ENCODE results near the gene PCDHGA4.
A peak's percentile ranks its signal among the peaks of the same experiment; 100 is the strongest.
"Not testable (repeated sequence)": the region's sequence is repeated elsewhere in the genome, so short reads cannot be mapped to it uniquely, and the experiment has no call there.

The PCDHGA4 gene

GRCh38 chr5:141384471-141385267, 29.8 kb downstream of the PCDHGA4 start:
- DNase-seq: no peak

DNA sequence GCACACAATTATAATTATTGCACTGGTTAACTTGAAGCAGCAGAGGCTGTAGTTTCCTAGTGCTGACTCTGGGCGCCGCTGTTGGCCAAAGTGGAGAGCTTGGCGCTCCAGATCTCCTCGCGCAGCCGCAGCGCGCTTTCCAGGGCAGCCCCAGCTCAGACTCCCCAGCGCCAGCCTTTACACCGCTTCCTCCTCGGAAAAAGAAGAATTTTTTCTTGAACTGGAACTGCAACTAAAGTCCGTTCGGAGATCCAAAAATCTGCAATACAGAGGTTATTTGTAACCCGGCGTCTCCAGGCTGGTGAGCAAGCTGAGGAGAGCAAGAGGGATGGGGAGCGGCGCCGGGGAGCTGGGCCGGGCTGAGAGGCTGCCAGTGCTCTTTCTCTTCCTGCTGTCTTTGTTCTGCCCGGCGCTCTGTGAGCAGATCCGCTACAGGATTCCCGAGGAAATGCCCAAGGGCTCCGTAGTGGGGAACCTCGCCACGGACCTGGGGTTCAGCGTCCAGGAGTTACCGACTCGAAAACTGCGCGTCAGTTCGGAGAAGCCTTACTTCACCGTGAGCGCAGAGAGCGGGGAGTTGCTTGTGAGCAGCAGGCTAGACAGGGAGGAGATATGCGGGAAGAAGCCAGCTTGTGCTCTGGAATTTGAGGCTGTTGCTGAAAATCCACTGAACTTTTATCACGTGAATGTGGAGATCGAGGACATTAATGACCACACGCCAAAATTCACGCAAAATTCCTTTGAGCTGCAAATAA, 32.9 kb downstream of the PCDHGA4 start, which contains the start of gene PCDHGB4:
Gene PCDHGB4, plus strand, starts transcription at position 142 of the 755 bp plus-strand sequence. Its CDS starts 187 bp downstream, at position 329.
- DNase-seq: peak; percentile 40

DNA sequence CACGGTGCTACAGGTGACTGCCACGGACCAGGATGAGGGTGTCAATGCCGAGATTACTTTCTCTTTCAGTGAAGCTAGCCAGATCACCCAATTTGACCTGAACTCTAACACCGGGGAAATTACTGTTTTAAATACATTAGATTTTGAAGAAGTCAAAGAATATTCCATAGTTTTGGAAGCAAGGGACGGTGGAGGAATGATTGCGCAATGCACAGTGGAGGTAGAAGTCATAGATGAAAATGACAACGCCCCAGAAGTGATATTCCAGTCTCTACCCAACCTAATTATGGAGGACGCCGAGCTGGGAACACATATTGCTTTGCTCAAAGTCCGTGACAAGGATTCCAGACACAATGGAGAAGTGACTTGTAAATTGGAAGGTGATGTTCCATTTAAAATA, 33.8 kb downstream of the PCDHGA4 start:
- DNase-seq: no peak

DNA sequence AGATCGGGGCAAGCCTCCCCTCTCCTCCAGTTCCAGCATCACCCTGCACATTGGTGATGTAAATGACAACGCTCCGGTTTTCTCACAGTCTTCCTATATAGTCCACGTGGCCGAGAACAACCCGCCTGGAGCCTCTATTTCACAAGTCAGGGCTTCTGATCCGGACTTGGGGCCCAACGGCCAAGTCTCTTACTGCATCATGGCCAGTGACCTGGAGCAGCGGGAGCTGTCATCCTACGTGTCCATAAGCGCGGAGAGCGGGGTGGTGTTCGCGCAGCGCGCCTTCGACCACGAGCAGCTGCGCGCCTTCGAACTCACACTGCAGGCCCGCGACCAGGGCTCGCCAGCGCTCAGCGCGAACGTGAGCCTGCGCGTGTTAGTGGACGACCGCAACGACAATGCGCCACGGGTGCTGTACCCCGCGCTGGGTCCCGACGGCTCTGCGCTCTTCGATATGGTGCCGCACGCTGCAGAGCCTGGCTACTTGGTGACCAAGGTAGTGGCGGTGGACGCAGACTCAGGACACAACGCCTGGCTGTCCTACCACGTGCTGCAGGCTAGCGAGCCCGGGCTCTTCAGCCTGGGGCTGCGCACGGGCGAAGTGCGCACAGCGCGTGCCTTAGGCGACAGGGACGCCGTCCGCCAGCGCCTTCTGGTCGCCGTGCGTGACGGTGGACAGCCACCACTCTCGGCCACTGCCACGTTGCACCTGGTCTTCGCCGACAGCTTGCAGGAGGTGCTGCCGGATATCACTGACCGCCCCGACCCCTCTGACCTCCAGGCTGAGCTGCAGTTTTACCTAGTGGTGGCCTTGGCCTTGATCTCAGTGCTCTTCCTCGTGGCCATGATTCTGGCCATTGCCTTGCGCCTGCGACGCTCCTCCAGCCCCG, 34.6 kb downstream of the PCDHGA4 start:
- DNase-seq: no peak

DNA sequence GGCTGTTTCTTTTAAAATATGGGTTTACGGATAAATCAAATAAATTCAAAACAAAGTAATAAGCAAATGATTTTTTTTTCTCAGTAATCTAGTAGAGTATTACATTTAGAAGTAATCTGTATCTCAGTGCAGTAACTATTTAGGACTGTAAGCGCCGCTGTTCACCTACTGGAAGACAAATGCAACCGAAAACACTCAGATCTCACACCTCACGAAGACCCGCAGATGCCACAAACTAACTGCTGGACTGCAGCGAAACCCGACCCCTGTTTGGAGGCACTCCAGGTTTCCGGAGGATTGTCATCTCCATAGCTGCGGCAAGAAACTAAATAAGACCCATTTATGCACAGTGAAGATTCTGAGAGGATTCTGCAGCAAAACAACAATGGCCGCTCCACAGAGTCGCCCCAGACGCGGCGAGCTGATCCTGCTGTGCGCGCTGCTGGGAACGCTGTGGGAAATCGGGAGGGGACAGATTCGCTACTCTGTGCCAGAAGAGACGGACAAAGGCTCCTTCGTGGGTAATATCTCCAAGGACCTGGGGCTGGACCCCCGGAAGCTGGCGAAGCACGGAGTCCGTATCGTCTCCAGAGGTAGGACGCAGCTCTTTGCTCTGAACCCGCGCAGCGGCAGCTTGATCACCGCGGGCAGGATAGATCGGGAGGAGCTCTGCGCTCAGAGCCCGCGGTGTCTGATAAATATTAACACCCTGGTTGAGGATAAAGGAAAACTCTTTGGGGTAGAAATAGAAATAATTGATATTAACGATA, 37.8 kb downstream of the PCDHGA4 start, which contains the start of gene PCDHGA8:
Gene PCDHGA8, plus strand, starts transcription at position 205 of the 770 bp plus-strand sequence. Its CDS starts 181 bp downstream, at position 386.
- no peak for DNase-seq

GRCh38 chr5:141393267-141393666, 38.4 kb downstream of the PCDHGA4 start:
- DNase-seq: no peak

GRCh38 chr5:141394401-141395187, 39.8 kb downstream of the PCDHGA4 start:
- DNase-seq: not testable (repeated sequence)

DNA sequence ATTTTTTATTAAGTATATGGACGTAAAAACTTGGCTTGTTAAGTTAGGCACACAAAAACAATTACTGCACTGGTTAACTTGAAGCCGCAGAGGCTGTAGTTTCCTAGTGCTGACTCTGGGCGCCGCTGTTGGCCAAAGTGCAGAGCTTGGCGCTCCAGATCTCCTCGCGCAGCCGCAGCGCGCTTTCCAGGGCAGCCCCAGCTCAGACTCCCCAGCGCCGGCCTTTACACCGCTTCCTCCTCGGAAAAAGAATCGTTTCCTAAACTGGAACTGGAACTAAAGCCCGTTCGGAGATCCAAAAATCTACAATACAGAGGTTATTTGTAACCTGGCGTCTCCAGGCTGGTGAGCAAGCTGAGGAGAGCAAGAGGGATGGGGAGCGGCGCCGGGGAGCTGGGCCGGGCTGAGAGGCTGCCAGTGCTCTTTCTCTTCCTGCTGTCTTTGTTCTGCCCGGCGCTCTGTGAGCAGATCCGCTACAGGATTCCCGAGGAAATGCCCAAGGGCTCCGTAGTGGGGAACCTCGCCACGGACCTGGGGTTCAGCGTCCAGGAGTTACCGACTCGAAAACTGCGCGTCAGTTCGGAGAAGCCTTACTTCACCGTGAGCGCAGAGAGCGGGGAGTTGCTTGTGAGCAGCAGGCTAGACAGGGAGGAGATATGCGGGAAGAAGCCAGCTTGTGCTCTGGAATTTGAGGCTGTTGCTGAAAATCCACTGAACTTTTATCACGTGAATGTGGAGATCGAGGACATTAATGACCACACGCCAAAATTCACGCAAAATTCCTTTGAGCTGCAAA, 43.1 kb downstream of the PCDHGA4 start, which contains the start of gene PCDHGB5:
Gene PCDHGB5, plus strand, starts transcription at position 192 of the 796 bp plus-strand sequence. Its CDS starts 181 bp downstream, at position 373.
- peak; percentile 52 for DNase-seq

- DNase-seq: no peak
Measured at GRCh38 chr5:141398608-141399007, 43.8 kb downstream of the PCDHGA4 start.

DNA sequence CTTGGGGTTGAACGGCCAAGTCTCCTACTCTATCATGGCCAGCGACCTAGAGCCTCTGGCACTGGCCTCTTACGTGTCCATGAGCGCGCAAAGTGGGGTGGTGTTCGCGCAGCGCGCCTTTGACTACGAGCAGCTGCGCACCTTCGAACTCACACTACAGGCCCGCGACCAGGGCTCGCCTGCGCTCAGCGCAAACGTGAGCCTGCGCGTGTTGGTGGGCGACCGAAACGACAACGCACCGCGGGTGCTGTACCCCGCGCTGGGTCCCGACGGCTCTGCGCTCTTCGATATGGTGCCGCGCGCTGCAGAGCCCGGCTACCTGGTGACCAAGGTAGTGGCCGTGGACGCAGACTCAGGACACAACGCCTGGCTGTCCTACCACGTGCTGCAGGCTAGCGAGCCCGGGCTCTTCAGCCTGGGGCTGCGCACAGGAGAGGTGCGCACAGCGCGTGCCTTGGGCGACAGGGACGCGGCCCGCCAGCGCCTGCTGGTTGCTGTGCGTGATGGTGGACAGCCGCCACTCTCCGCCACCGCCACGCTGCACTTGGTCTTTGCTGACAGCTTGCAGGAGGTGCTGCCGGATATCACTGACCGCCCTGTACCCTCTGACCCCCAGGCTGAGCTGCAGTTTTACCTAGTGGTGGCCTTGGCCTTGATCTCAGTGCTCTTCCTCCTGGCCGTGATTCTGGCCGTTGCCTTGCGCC, 44.9 kb downstream of the PCDHGA4 start:
- no peak for DNase-seq

DNA sequence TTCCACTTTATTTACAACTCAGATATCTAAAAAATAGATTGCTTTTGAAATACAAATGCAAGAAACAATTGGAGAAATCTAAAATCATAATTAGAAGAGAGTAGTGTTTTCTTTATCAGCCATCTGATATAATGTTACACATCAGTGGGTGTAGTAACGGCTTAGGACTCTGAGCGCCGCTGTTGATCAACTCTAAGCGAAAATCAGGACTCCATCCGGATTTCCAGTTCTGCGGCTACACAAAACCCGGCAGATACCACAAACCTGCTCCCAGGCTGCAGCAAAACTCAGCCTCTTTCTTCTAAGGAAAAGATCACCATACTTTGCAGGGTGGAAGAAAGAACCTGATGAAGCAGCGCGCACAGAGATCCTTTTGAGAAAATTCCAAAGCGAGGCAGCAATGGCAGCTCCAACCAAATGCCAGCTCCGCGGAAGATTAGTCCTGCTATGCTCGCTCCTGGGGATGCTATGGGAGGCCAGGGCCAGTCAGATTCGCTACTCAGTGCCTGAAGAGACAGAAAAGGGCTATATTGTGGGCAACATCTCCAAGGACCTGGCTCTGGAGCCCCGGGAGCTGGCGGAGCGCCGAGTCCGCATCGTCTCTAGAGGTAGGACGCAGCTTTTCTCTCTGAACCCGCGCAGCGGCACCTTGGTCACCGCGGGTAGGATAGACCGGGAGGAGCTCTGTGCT, 47.9 kb downstream of the PCDHGA4 start, which contains the start of gene PCDHGA9:
Gene PCDHGA9, plus strand, starts transcription at position 226 of the 691 bp plus-strand sequence. Its CDS starts 175 bp downstream, at position 401.
- no peak for DNase-seq

- no peak for DNase-seq
Measured at GRCh38 chr5:141403387-141403786, 48.6 kb downstream of the PCDHGA4 start.
